Effector memory CD4-positive, alpha-beta T cell (primary cell): ENCODE data around the gene ART1.

Experiments used
- DNase-seq, 3 donors: peaks; one replicate each; pipeline ENCODE4 v3.0.0-alpha.2; 2020
- H3K27ac ChIP-seq: 2 replicates; pipeline ENCODE4 v1.7.0; 2013; ENCODE audit warnings: mild to moderate bottlenecking, low read length, moderate library complexity; ENCODE audit not compliant: insufficient read depth, poor library complexity, severe bottlenecking
- H3K27me3 ChIP-seq: replicated peaks from 2 replicates; pipeline ENCODE4 v1.7.0; 2013; ENCODE audit warnings: mild to moderate bottlenecking, low read length; ENCODE audit not compliant: insufficient read depth, control insufficient read depth, poor library complexity, severe bottlenecking
- H3K36me3 ChIP-seq: 2 replicates; pipeline ENCODE4 v1.7.0; 2013; ENCODE audit warnings: mild to moderate bottlenecking, low read length, moderate library complexity; ENCODE audit not compliant: control insufficient read depth, insufficient read depth
- H3K4me1 ChIP-seq: 2 replicates; pipeline ENCODE4 v1.7.0; 2013; ENCODE audit warnings: low read length, mild to moderate bottlenecking; ENCODE audit not compliant: control insufficient read depth, insufficient read depth, poor library complexity, severe bottlenecking
- H3K4me3 ChIP-seq: 2 replicates; pipeline ENCODE4 v1.7.0; 2013; ENCODE audit warnings: low read length, low read depth, mild to moderate bottlenecking; ENCODE audit not compliant: insufficient read depth, poor library complexity, severe bottlenecking
- H3K9me3 ChIP-seq: 2 replicates; pipeline ENCODE4 v1.7.0; 2013; ENCODE audit warnings: mild to moderate bottlenecking, low read length, moderate library complexity; ENCODE audit not compliant: control insufficient read depth

ART1 gene

GRCh38 chr11:3675971-3676370 is 31.0 kb downstream of the ART1 start:
- peaks cover 87% of the 10 kb centered on the region for H3K36me3 ChIP-seq
- no peak overlapping the region for H3K27ac ChIP-seq
- DNase-seq = no peak

GRCh38 chr11:3679077-3679476 is 34.1 kb downstream of the ART1 start:
- Histone ChIP-seq H3K9me3 (no peaks in the 10 kb centered on the region), H3K4me3 (no peak overlapping the region), H3K27me3 (no peaks in the 10 kb centered on the region), H3K27ac (no peak overlapping the region), H3K4me1 (no peaks in the 10 kb centered on the region), H3K36me3 (peaks cover 88% of the 10 kb centered on the region)
- no peak for DNase-seq

More at GRCh38 chr11:3675971-3676370, 31.0 kb downstream of the ART1 start:
- Histone ChIP-seq H3K4me3 (no peak overlapping the region), H3K9me3 (no peaks in the 10 kb centered on the region), H3K4me1 (no peaks in the 10 kb centered on the region), H3K27me3 (no peaks in the 10 kb centered on the region)

- Histone ChIP-seq H3K4me3 (no peak overlapping the region), H3K9me3 (no peaks in the 10 kb centered on the region), H3K4me1 (no peaks in the 10 kb centered on the region), H3K36me3 (peaks cover 91% of the 10 kb centered on the region), H3K27ac (no peak overlapping the region), H3K27me3 (no peaks in the 10 kb centered on the region)
- no peak for DNase-seq
Measured at GRCh38 chr11:3683039-3683438, 38.1 kb downstream of the ART1 start.

GRCh38 chr11:3684129-3684818 is 39.3 kb downstream of the ART1 start:
- Histone ChIP-seq H3K36me3 (peaks cover 79% of the 10 kb centered on the region), H3K27ac (no peak overlapping the region), H3K9me3 (no peaks in the 10 kb centered on the region), H3K4me1 (no peaks in the 10 kb centered on the region), H3K4me3 (no peak overlapping the region), H3K27me3 (no peaks in the 10 kb centered on the region)
- no peak for DNase-seq

- H3K4me3 ChIP-seq = no peak overlapping the region
- no peaks in the 10 kb centered on the region for H3K27me3 ChIP-seq
- no peak overlapping the region for H3K27ac ChIP-seq
- H3K36me3 ChIP-seq = peaks cover 79% of the 10 kb centered on the region
- H3K4me1 ChIP-seq = no peaks in the 10 kb centered on the region
- no peaks in the 10 kb centered on the region for H3K9me3 ChIP-seq
- no peak for DNase-seq
Measured at GRCh38 chr11:3684819-3685172, 39.9 kb downstream of the ART1 start.

- Histone ChIP-seq H3K27me3 (no peaks in the 10 kb centered on the region), H3K36me3 (peaks cover 77% of the 10 kb centered on the region), H3K4me3 (no peak overlapping the region), H3K9me3 (no peaks in the 10 kb centered on the region), H3K27ac (no peak overlapping the region), H3K4me1 (no peaks in the 10 kb centered on the region)
- DNase-seq = no peak
Measured at GRCh38 chr11:3685923-3686322, 41.0 kb downstream of the ART1 start.

- H3K27me3 ChIP-seq = no peaks in the 10 kb centered on the region
- H3K4me1 ChIP-seq = no peaks in the 10 kb centered on the region
- DNase-seq = no peak
- H3K9me3 ChIP-seq = no peaks in the 10 kb centered on the region
- peaks cover 76% of the 10 kb centered on the region for H3K36me3 ChIP-seq
- no peak overlapping the region for H3K27ac ChIP-seq
- H3K4me3 ChIP-seq = no peak overlapping the region
Measured at GRCh38 chr11:3686751-3687150, 41.8 kb downstream of the ART1 start.

GRCh38 chr11:3700410-3700809 is 55.5 kb downstream of the ART1 start:
- Histone ChIP-seq H3K36me3 (peaks cover 60% of the 10 kb centered on the region), H3K27ac (no peak overlapping the region), H3K9me3 (no peaks in the 10 kb centered on the region), H3K4me1 (no peaks in the 10 kb centered on the region), H3K27me3 (no peaks in the 10 kb centered on the region), H3K4me3 (no peak overlapping the region)
- DNase-seq = no peak

- Histone ChIP-seq H3K9me3 (no peaks in the 10 kb centered on the region), H3K27ac (no peak overlapping the region), H3K36me3 (peaks cover 59% of the 10 kb centered on the region), H3K4me1 (no peaks in the 10 kb centered on the region), H3K27me3 (no peaks in the 10 kb centered on the region), H3K4me3 (no peak overlapping the region)
- no peak for DNase-seq
Measured at GRCh38 chr11:3700910-3701309, 56.0 kb downstream of the ART1 start.

GRCh38 chr11:3703383-3703782 is 58.5 kb downstream of the ART1 start:
- H3K36me3 ChIP-seq = peaks cover 59% of the 10 kb centered on the region

More at GRCh38 chr11:3703383-3703782, 58.5 kb downstream of the ART1 start:
- Histone ChIP-seq H3K4me1 (no peaks in the 10 kb centered on the region), H3K9me3 (no peaks in the 10 kb centered on the region), H3K4me3 (no peak overlapping the region), H3K27me3 (no peaks in the 10 kb centered on the region), H3K27ac (no peak overlapping the region)
- no peak for DNase-seq
